HEK293 (cell line): ENCODE results near the gene ARHGEF28.

ENCODE experiments used
- BCL11A ChIP-seq: fragments of 450-650 bp; formaldehyde crosslinking; IDR thresholded peaks from 2 replicates; pipeline ENCODE4 v1.5.1; 2016; ENCODE audit warnings: low read depth, missing biosample characterization, missing genetic modification characterization
- GLIS2 ChIP-seq: fragments of 450-650 bp; formaldehyde crosslinking; IDR thresholded peaks from 2 replicates; pipeline ENCODE4 v1.5.1; 2016; ENCODE audit warnings: missing biosample characterization, missing genetic modification characterization
- ZNF184 ChIP-seq: fragments of 450-650 bp; IDR thresholded peaks from 2 replicates; pipeline ENCODE4 v1.5.1; 2018; ENCODE audit warnings: missing biosample characterization, mild to moderate bottlenecking, missing genetic modification characterization
- ZNF600 ChIP-seq: fragments of 450-650 bp; formaldehyde crosslinking; IDR thresholded peaks from 2 replicates; pipeline ENCODE4 v1.5.1; 2016; ENCODE audit warnings: missing biosample characterization, missing genetic modification characterization
- TF ChIP-seq, protein P1 (sequence below): fragments of 450-650 bp; formaldehyde crosslinking; IDR thresholded peaks from 2 replicates; pipeline ENCODE4 v1.5.1; 2016; ENCODE audit warnings: missing biosample characterization, missing genetic modification characterization
- TF ChIP-seq, protein P2 (sequence below): fragments of 450-650 bp; formaldehyde crosslinking; IDR thresholded peaks from 2 replicates; pipeline ENCODE4 v1.5.1; 2016; ENCODE audit warnings: missing biosample characterization, missing genetic modification characterization

DNA sequence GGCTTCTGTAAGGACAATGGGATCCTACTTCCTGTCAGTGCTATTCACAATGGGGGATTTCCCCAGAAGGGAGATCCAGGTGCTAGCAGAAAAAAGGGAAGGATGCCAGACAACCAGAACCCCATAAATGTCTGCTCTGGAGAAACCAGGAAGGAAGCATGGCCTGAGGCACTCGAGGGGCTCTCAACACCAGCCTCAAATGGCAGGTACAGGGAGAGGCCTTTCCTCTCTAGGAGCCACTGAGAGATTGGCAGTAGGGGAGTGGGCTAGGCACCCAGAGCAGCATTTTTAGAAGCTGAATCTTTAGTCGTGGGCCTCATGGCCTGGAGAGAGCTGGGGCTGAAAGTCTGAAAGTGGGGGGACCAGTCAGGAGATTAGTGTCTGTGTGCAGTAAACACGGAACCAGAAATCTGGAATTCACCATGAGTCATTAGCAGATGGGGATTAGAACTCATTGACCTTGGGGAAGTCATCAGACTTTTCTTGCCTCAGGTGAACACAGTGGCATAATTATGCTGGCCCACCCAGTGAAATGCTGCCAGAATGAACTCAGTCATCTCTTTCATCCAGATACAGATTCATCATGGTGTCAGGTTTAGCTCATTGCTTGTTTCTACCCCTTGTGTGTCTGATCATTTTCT, 28.3 kb downstream of the ARHGEF28 start:
- TF ChIP-seq, protein P1, sequence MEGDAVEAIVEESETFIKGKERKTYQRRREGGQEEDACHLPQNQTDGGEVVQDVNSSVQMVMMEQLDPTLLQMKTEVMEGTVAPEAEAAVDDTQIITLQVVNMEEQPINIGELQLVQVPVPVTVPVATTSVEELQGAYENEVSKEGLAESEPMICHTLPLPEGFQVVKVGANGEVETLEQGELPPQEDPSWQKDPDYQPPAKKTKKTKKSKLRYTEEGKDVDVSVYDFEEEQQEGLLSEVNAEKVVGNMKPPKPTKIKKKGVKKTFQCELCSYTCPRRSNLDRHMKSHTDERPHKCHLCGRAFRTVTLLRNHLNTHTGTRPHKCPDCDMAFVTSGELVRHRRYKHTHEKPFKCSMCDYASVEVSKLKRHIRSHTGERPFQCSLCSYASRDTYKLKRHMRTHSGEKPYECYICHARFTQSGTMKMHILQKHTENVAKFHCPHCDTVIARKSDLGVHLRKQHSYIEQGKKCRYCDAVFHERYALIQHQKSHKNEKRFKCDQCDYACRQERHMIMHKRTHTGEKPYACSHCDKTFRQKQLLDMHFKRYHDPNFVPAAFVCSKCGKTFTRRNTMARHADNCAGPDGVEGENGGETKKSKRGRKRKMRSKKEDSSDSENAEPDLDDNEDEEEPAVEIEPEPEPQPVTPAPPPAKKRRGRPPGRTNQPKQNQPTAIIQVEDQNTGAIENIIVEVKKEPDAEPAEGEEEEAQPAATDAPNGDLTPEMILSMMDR (tag by site-specific recombination) = no peak
- TF ChIP-seq ZNF600 (no peak), ZNF184 (no peak), BCL11A (tag by site-specific recombination) (no peak), GLIS2 (tag by site-specific recombination) (no peak)
- TF ChIP-seq, protein P2, sequence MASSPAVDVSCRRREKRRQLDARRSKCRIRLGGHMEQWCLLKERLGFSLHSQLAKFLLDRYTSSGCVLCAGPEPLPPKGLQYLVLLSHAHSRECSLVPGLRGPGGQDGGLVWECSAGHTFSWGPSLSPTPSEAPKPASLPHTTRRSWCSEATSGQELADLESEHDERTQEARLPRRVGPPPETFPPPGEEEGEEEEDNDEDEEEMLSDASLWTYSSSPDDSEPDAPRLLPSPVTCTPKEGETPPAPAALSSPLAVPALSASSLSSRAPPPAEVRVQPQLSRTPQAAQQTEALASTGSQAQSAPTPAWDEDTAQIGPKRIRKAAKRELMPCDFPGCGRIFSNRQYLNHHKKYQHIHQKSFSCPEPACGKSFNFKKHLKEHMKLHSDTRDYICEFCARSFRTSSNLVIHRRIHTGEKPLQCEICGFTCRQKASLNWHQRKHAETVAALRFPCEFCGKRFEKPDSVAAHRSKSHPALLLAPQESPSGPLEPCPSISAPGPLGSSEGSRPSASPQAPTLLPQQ (tag by site-specific recombination) = no peak
